Choroid plexus epithelial cell (primary cell): ENCODE data around the gene PCSK9.

ENCODE experiments used
- DNase-seq: peaks from one replicate; pipeline ENCODE4 v3.0.0-alpha.2; 2010; ENCODE audit warnings: low read depth
- H3K4me3 ChIP-seq: 2 replicates; pipeline ENCODE4 v1.5.1; 2011; ENCODE audit warnings: low read depth, mild to moderate bottlenecking, control low read depth, low read length, moderate library complexity
- TF ChIP-seq, protein P1 (sequence below): conservative IDR thresholded peaks from 2 replicates; pipeline ENCODE4 v1.5.1; 2011; ENCODE audit warnings: low read depth, mild to moderate bottlenecking, control low read depth, inconsistent platforms, low read length, moderate library complexity

The PCSK9 gene

DNA sequence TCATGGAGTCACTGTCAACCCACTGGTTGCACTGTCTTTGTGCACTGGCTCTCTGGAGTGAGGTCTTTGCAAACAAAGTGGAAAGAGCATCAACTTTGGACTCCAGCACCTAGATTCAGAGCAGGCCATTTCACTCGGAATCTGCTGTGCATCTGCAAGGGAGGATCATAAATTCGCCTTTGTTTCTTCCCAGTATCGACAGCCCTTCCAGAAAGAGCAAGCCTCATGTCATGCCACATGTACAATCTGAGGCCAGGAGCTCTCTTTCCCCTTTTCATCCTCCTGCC, 853 bp upstream of the PCSK9 start:
- TF ChIP-seq, protein P1, sequence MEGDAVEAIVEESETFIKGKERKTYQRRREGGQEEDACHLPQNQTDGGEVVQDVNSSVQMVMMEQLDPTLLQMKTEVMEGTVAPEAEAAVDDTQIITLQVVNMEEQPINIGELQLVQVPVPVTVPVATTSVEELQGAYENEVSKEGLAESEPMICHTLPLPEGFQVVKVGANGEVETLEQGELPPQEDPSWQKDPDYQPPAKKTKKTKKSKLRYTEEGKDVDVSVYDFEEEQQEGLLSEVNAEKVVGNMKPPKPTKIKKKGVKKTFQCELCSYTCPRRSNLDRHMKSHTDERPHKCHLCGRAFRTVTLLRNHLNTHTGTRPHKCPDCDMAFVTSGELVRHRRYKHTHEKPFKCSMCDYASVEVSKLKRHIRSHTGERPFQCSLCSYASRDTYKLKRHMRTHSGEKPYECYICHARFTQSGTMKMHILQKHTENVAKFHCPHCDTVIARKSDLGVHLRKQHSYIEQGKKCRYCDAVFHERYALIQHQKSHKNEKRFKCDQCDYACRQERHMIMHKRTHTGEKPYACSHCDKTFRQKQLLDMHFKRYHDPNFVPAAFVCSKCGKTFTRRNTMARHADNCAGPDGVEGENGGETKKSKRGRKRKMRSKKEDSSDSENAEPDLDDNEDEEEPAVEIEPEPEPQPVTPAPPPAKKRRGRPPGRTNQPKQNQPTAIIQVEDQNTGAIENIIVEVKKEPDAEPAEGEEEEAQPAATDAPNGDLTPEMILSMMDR, result no peak
- H3K4me3 ChIP-seq, result no peak overlapping the region
- DNase-seq, result no peak

- TF ChIP-seq, protein P1, result no peak
- no peak for DNase-seq
- H3K4me3 ChIP-seq, result peak overlapping the region; percentile 58
Observed at GRCh38 chr1:55038974-55039341, 390 bp upstream of the PCSK9 start.

- TF ChIP-seq, protein P1, result no peak
- DNase-seq, result no peak
- peak overlapping the region; percentile 58 for H3K4me3 ChIP-seq
Observed at GRCh38 chr1:55040083-55040932, 960 bp downstream of the PCSK9 start.

DNA sequence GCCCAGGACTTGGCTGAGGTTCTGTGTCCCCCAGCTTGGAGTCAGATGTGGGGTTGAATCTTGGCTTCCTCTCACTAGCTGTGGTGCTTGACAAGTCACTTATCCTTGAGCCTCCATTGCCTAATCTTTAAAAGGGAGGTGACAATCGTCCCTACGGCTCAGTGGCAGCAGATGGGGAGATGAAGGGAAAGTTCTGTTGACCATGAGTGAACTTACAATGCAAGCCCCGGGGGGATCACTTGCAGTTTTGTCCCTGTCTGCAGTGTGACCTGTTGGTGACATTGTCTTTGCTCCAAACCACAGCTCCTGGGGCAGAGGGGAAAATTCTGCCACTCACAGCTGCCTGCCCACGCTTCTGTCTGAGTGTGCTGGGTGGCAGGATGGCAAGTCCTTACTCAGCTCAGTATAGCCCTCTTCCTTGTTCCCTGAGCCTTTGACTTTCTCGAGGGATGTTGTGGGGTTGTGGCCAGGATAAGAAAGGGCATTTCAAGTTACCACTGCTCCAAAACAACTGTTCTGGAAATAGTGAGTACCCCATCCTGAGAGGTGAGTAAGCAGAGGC, 1.7 kb downstream of the PCSK9 start:
- H3K4me3 ChIP-seq, result peak overlapping the region; percentile 58
- TF ChIP-seq, protein P1, result no peak
- DNase-seq, result no peak

DNA sequence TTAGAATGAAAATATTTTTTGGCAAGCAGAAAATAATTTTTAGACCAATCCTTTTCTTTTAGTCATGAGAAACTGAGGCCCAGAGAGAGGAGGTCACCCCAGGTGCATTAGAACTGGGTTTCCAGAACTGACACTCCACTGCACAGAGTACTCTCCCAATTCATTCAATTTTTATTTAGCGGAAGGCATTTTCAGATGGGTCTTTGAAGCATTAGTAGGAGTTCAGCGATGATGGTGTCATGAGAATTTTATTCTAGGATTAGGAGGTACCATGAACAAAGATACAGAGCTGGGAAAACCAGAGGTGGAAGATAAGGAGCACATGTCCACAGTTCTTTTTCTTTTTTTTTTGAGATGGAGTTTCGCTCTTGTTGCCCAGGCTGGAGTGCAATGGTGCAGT, 2.3 kb downstream of the PCSK9 start:
- no peak for DNase-seq
- H3K4me3 ChIP-seq, result no peak overlapping the region
- TF ChIP-seq, protein P1, result no peak

DNA sequence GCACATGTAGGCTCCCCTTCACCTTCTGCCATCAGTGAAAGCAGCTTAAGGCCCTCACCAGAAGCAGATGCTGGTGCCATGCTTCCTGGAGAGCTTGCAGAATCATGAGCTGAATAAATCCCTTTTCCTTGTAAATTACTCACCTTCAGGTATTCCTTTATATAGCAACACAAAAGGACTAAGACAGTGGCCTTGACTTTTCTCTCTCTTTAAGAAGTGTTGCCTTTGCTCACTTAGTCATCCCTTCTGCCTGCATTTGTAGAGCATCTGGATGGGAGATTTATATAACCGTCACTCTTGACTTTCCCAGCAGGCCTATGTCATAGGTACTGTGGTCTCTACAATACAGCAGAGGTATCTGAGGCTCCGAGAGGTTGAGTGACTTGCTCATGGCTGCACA, 3.7 kb downstream of the PCSK9 start:
- TF ChIP-seq, protein P1, result no peak
- no peak overlapping the region for H3K4me3 ChIP-seq
- DNase-seq, result no peak

DNA sequence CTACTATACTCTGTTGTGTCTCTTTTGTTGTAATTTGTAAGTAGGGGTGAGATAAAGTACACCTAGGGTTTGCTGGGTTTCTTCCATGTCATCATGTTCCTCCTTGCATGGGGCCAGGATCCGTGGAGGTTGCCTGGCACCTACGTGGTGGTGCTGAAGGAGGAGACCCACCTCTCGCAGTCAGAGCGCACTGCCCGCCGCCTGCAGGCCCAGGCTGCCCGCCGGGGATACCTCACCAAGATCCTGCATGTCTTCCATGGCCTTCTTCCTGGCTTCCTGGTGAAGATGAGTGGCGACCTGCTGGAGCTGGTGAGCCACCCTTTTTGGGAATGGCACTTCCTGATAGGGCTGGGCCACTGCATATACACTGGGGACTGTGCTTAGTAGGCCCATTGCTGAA, 4.4 kb downstream of the PCSK9 start:
- no peak overlapping the region for H3K4me3 ChIP-seq
- TF ChIP-seq, protein P1, result no peak
- DNase-seq, result no peak
